Lower lobe of right lung (tissue), 2 donors: Measurements from ENCODE around the gene LINGO1. TPM values are rescaled to one million over a fixed set of nuclear protein-coding genes. Genes with fewer than 3 reads are reported as not detected.

Source experiments
- ATAC-seq, 2 donors: fragments of 200-7000 bp; cut with Tn5 transposase; one replicate each; pipeline ENCODE4 v1.9.1; 2020 to 2022; ENCODE audit warnings: mild to moderate bottlenecking in 2 of 2, moderate library complexity in 2 of 2
- DNase-seq: peaks from one replicate; pipeline ENCODE4 v3.0.0-alpha.2; 2020
- H3K27ac ChIP-seq: fragments of 200-600 bp; one replicate; pipeline ENCODE4 v1.8.0; 2022
- H3K27me3 ChIP-seq: fragments of 200-600 bp; one replicate; pipeline ENCODE4 v1.8.0; 2022; ENCODE audit warnings: low read depth
- H3K36me3 ChIP-seq: fragments of 200-600 bp; one replicate; pipeline ENCODE4 v1.8.0; 2022; ENCODE audit warnings: mild to moderate bottlenecking
- H3K4me1 ChIP-seq: fragments of 200-600 bp; one replicate; pipeline ENCODE4 v1.8.0; 2022
- H3K4me3 ChIP-seq: fragments of 200-600 bp; one replicate; pipeline ENCODE4 v1.8.0; 2022; ENCODE audit warnings: mild to moderate bottlenecking
- H3K9me3 ChIP-seq: fragments of 200-600 bp; one replicate; pipeline ENCODE4 v1.8.0; 2022
- intact Hi-C: fragments of 100-400 bp; cut with DNase I; formaldehyde crosslinking; loops from one replicate; pipeline ENCODE4 v1.11.0; 2022
- total RNA-seq: library from RNA; stranded (reverse); fragmentation: NEBNext Ultra II Directional; extraction: Animal tissue kit (Norgen Biotek cat#: 25700); gene quantifications from one replicate; pipeline ENCODE4 v1.2.1, GENCODE V29; 2021
- TF ChIP-seq, protein P1 (sequence below): fragments of 200-600 bp; IDR thresholded peaks from one replicate; pipeline ENCODE4 v1.8.0; 2022; ENCODE audit warnings: antibody characterized with exemption, mild to moderate bottlenecking
- donor health status: DM: no; HTN: yes; CAD: no; lungs with severe emphysema.

Gene LINGO1
- total RNA-seq, 1 donor from 2014 or later: 0.86 TPM

DNA sequence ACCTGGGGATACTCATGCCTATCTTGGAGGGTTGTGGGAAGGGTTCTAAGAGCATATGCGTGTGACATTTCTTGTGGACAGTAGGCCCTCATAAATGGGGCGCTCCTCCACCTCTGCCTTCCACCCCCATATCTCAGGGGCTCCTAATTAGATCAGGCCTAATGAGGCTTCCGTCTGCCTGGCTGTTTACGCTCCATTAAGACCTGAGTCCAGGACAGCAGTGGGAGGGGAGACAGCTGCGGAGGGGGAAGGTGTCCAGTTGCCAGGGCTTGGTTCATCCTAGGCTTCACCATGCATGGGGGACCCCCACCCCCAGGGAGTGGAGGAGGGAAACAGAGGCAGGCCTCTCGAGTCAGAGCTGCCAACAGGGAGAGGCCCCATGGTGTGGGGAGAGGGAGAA lies 9.3 kb upstream of the LINGO1 start:
- intact Hi-C loops: no loop called here
- Histone ChIP-seq H3K4me3 (no peak overlapping the region), H3K36me3 (no peaks in the 10 kb centered on the region), H3K9me3 (no peaks in the 10 kb centered on the region), H3K27ac (no peak overlapping the region), H3K4me1 (no peaks in the 10 kb centered on the region), H3K27me3 (peaks cover 13% of the 10 kb centered on the region)
- DNase-seq (no peak), ATAC-seq (no peak)
- TF ChIP-seq, protein P1, sequence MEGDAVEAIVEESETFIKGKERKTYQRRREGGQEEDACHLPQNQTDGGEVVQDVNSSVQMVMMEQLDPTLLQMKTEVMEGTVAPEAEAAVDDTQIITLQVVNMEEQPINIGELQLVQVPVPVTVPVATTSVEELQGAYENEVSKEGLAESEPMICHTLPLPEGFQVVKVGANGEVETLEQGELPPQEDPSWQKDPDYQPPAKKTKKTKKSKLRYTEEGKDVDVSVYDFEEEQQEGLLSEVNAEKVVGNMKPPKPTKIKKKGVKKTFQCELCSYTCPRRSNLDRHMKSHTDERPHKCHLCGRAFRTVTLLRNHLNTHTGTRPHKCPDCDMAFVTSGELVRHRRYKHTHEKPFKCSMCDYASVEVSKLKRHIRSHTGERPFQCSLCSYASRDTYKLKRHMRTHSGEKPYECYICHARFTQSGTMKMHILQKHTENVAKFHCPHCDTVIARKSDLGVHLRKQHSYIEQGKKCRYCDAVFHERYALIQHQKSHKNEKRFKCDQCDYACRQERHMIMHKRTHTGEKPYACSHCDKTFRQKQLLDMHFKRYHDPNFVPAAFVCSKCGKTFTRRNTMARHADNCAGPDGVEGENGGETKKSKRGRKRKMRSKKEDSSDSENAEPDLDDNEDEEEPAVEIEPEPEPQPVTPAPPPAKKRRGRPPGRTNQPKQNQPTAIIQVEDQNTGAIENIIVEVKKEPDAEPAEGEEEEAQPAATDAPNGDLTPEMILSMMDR: no peak

DNA sequence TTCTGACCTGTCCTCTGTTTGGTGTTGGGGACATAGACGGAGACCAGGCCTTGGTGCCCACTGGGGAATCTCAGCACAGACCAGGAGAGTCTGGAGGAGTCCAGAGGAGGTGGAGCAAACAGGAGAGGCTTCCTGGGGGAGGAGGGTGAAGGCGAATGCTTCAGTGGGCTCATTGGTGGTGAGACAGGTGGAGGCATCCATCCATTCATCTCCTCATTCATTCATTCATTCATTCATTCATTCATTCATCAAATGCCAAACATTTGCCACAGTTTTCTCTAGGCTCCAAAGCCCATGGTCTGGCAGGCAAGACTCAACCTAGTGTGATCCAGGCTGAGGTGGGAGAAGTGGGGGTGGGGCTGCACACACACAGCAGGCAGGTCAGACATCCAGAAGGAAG lies 7.9 kb upstream of the LINGO1 start:
- TF ChIP-seq, protein P1: no peak
- H3K36me3 ChIP-seq: no peaks in the 10 kb centered on the region
- H3K27ac ChIP-seq: no peak overlapping the region
- ATAC-seq (no peak), DNase-seq (no peak)
- peaks cover 21% of the 10 kb centered on the region for H3K27me3 ChIP-seq
- intact Hi-C loops: no loop called here
- no peaks in the 10 kb centered on the region for H3K9me3 ChIP-seq
- H3K4me3 ChIP-seq: no peak overlapping the region
- no peaks in the 10 kb centered on the region for H3K4me1 ChIP-seq

DNA sequence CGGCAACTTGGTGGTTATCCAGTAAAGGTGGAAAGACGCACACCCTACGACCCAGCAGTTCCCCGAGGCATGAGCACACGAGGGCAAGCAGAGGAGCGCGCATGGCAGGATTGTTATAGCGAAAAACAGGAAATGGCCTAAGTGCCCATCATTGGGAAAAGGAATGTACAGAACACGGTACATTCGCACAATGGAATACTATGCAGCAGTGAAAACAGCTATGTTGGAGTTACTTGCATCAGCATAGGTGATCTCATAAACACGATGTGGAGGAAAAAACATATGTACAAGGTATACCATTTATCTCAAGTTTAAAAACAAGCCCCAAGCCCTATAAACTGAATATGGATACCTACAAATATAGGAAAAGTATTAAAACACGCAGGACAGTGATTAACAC lies 6.7 kb upstream of the LINGO1 start:
- TF ChIP-seq, protein P1: no peak
- intact Hi-C loops: no loop called here

DNA sequence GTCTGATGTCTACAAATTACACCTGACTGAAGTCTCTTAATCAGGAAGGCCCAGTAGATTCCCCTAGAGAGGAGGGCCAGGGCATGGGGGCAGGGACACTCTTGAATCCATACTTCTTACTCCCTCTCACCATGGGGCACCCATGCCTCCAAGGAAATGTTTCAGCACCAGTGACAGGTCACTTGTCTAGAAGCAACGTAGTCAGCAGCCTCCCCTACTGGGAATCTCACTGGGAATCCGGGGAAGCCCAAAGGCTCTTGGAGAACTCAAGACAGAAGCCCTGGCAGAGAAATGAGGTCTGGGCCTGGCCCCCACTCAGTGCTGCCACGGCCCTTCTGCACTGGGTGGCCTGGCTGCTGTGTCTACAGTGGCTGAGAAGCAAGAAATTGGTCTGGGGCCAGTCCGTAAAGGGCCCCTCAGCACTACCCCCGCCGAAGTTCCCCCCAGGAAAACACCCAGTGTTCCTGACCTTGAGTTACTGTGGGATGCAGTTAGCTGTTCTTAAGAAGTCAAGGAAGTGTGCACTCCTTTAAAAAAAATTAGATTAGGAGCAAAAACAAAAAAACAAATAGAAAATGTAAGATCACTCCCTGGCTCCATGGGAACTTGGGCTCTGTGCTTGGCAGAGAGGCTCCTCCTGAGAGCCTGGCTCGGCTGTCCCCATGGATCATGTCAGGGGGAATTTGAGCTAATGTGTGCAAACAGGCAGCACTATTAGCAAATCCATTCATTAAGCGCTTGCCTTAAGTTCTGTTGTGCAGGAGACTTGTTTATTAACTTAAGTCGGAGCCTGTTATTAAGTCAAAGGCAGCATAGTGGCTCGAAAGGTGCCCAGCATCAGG lies 5.4 kb upstream of the LINGO1 start:
- Histone ChIP-seq H3K36me3 (no peaks in the 10 kb centered on the region), H3K4me1 (peaks cover 9% of the 10 kb centered on the region), H3K9me3 (no peaks in the 10 kb centered on the region), H3K4me3 (no peak overlapping the region), H3K27me3 (peaks cover 42% of the 10 kb centered on the region), H3K27ac (no peak overlapping the region)
- no peak for ATAC-seq
- TF ChIP-seq, protein P1: no peak
- intact Hi-C loops: no loop called here
- DNase-seq: no peak

More for the DNA sequence above, 6.7 kb upstream of the LINGO1 start:
- DNase-seq: no peak
- no peaks in the 10 kb centered on the region for H3K4me1 ChIP-seq
- H3K36me3 ChIP-seq: no peaks in the 10 kb centered on the region
- no peak overlapping the region for H3K4me3 ChIP-seq
- no peaks in the 10 kb centered on the region for H3K9me3 ChIP-seq
- H3K27me3 ChIP-seq: peaks cover 33% of the 10 kb centered on the region
- no peak for ATAC-seq
- H3K27ac ChIP-seq: no peak overlapping the region

DNA sequence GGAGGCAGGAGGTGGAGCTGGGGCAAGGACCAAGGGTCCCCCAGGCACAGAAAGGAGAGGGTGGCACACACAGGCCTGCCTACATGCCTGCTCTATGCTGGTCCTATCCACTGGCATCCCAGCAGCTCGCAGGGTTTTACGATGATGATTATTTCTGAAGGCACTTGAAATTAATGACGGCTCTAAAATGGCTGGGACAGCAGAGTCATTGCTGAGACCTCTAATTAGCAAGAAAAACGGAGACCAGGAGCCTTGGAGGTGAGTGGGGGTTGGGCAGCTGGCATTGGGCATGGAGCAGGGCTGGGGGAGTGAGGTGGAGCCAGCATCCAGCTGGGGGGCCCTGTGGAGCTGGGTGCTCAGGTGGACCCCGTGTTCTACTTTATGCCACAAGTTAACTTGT lies 3.5 kb upstream of the LINGO1 start:
- intact Hi-C loops: no loop called here
- TF ChIP-seq, protein P1: no peak
- DNase-seq (no peak), ATAC-seq (no peak)
- H3K27ac ChIP-seq: no peak overlapping the region
- H3K4me3 ChIP-seq: no peak overlapping the region
- no peaks in the 10 kb centered on the region for H3K36me3 ChIP-seq
- peaks cover 45% of the 10 kb centered on the region for H3K27me3 ChIP-seq
- H3K9me3 ChIP-seq: no peaks in the 10 kb centered on the region
- peaks cover 11% of the 10 kb centered on the region for H3K4me1 ChIP-seq
